Hematopoietic multipotent progenitor cell (in vitro differentiated cells): Measurements from ENCODE around the gene NCAPG2. TPM values are rescaled to one million over a fixed set of nuclear protein-coding genes. Genes with fewer than 3 reads are reported as not detected.

Source experiments
- DNase-seq, 3 donors: peaks; one replicate each; pipeline ENCODE4 v3.0.0-alpha.2; 2011 to 2015; ENCODE audit warnings: low read depth in 2 of 3, low spot score in 2 of 3
- total RNA-seq: library from RNA; depleted of rRNA; stranded (reverse); fragments of >200 nt; gene quantifications from one replicate; pipeline ENCODE4 v1.2.3, GENCODE V29; 2012

The NCAPG2 gene
- total RNA-seq, 1 donor = 6.7 TPM

DNA sequence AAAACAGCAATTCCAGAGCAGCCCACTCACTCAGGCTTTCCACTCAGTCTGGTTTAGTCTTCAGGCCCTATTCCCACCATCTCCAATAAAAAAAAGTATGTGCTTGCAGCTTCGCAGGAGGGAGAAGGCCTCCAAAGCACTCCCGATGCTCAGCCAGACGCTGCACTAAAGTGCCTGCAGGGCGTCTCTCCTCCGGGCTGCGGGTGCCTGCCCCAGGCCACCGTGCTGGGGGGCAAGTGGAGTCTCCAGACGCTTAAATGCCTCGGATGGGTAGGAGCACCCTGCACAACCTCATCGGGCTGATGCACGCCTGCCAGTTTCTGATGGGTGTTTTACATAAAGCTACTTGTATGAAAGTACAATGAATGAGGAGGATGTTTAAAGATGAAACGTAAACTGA, 31.3 kb upstream of the NCAPG2 start:
- DNase-seq = no peak

DNA sequence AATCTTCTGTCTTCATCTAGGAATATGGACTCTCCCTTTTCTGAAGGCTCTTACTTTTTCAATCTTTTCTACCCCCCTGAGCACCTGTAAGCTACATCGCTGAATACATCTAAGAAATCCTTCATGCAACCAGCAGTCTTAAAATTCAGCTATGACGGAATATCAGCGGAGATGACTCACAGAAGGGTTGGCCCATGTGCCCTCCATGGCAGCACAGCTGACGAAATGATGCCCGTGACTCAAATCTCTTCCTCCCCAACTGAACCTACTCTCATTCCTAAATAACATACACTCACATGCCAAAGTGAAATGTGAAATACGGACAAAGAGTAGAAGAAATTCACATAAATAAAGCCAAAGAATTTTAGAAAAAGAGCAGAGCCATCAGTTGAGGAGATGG, 30.3 kb upstream of the NCAPG2 start:
- DNase-seq = no peak

DNA sequence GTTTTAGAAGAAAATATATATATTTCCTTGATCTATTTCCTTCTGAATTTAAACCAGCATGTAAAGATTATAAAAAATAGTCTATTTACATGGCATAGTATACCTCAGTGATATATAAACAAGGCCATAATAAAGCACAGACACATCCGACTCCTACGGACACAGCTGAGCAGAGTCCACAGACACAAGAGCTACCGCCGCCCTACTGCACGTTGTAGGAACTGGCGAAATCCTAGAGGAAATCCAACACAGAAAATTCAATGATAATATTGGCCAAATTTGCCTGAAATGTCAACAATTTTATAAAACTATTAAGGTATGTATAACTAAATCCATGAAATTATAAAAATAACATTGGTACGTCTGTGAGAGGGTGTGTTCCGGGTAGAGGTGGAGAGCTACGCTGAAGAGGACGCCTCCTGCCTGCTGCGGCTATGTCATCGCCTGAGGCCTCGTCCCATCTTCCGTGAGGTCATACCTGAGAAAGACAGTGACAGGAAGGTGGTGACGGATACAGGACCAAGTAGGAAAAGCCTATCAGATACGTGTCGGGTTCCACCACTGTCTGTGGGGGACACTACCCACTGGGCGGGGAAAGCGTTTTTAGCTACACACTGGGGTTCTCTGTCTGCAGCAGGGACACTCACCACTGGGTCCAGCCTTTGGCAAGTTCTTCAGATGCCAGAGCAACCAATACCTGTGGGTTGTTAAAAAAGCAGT, 29.3 kb upstream of the NCAPG2 start:
- no peak for DNase-seq

DNA sequence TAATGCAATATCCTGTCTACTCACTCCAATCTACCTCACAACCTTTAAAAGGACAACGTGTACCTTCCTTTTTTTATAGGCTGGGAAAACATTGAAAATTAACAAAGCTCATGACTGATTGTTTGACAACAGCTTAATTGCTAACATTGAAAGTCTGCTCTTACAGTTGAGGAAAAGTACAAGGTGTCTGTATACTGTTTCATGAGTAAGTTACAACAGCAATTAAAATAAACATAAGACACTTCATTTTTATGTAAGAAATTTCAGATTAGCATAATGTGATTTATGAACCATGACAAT, 28.6 kb upstream of the NCAPG2 start:
- no peak for DNase-seq

DNA sequence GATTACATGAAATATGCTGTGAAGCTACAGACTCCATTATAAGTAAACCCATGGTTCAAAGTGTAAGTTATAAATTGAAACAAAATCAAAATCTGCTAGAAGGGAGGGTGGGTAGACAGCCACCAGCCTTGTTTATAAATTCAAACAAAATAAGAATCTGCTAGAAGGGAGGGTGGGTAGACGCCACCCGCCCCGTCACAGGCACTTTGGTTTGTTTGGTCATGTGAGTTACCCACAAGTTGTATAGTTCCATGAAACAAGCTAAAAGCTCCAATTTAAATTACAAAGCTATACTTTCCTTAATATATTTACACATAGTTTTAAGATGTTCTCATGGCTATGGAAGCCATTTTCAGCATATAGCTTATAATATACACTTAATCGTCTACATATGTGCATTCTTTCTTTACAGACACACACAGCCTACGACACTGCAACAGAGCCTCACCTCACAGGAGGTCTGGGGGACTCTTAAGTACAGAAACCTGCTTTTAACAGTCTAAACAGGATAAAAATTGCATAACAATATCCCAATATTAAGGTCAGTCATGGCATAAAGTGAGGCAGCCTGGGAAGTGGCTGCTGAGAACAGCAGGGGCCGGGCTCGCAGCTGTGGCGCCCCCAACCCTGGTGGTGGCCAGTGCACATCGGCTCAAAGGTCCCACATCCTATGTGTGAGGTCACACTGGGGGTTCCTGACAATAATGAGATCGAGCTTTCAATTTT, 28.1 kb upstream of the NCAPG2 start:
- no peak for DNase-seq

DNA sequence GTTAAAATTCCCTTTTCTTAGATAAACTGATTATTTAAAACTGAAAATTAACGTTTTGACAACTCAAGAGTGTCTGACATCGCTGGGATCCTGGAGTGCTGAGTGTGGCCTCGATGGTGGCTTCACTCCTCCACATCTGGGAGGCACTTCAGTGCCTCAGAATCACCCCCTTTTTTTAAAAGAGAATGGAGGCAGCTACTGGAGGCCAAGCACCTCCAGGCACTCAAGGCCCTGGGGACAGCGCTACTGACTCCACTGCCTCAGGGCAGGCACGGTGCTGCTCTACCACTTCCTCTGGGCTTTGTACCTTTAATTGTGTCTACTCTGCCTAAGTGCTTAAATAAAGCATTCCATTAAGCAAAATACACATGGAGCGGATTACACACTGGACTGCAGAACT, 27.2 kb upstream of the NCAPG2 start:
- no peak for DNase-seq

DNA sequence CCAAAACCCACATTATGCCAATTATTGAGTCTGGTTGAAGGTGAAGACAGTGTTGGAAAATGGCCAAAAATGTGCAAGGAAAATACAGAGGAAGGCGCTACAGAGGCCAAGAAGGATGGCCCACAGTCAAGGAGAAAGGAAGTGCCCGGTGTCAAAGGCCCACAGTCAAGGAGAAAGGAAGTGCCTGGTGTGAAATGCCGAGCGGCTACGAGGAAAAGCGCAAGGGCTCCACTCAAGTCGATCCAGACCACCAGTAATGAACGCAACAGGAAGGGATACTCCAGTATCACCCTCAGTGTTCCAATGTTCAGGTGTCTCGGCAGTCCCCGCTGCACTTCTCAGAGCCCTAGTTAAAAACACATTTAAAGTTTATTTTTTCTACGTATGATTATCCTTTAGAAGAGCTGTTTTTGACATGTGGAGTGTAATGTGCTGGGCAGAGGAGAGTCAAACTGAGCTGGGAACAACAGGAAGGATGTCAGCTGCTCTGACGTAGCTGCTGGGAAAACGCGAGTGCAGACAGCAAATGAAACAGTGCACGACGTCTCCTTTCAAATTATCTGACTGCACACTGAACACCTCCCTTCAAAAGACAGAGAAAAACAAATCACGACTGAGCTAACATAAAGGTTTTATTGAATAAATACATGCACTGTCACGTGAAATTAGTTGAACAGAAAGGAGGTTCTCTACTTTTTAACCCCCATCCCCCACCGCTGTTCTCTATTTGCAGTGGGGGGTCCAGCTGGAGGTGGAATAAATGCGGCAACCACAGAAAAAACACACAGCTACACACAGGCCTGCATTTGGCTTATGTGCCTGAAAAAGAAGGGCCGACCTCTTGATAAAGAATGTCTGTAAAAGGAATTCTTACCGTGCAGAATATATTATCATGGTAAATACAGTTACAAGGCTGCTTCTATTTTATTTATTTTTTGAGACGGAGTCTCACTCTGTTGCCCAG, 26.1 kb upstream of the NCAPG2 start:
- no peak for DNase-seq

DNA sequence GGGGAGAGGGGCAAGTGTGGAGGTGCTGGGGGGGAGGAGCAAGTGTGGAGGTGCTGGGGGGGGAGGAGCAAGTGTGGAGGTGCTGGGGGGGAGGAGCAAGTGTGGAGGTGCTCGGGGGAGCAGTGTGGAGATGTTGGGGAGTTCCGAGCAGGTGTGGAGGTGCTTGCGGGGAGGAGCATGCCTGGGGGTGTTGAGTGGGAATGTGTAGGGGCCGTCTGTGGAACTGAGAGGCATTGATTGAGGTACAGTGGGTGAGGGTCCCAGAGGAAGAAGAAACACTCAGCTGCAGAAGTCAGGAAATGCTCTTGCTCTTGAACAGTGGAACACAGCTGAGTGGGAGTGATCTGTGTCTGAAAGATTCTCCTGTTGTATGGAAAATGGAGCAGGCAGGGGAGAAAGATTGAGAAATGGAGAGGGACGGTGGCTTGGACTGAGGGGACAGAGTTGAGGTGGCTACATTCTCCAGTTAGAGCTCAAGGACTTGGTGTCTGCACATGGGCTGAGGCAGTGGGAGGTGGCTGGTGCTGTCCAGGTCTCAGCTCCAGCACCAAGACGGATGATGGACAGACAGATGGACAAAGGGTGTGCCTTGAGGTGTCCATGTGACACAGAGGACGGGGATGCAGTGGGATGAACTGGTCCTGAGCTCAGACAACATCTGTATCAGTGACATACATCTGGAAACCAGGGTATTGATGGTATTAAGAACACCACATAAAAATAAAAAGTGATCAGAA, 25.2 kb upstream of the NCAPG2 start:
- DNase-seq = no peak

DNA sequence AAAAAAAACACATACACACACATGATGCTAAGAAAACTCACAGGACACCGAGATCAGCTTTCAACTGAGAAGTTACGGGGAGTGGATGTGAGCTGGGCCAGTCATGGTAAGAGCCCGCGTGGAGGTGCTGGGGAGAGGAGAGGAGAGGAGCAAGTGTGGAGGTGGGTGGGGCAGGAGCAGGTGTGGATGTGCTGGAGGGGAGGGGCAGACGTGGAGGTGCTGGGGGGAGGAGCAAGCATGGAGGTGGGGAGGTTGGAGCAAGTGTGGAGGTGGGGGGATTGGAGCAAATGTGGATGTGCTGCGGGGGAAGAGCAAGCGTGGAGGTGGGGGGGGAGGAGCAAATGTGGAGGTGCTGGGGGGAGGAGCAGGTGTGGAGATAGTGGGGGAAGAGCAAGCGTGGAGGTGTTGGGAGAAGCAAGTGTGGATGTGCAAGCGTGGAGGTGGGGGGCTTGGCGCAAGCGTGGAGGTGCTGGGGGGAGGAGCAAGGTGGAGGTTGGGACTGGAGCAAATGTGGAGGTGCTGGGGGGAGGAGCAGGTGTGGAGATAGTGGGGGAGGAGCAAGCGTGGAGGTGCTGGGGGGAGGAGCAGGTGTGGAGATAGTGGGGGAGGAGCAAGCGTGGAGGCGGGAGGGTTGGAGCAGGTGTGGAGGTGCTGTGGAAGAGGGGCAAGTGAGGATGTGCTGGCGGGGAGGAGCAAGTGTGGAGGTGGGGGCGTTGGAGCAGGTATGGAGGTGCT, 24.5 kb upstream of the NCAPG2 start:
- DNase-seq = no peak

DNA sequence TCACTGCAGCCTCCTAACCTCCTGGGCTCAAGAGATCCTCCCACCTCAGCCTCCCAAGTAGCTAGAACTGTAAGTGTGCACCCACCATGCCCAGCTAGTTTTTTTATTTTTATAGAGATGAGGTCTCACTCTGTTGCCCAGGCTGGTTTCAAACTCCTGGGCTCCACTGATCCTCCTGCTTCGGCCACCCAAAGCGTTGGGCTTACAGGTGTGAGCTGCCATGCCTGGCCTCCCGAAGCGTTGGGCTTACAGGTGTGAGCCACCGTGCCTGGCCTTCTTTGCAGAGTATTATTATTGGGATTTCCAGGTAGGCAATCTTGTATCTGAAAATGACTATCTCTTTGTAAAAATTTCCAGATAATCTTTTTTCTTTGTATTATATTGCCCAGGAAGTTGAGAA, 23.1 kb upstream of the NCAPG2 start:
- DNase-seq = no peak

DNA sequence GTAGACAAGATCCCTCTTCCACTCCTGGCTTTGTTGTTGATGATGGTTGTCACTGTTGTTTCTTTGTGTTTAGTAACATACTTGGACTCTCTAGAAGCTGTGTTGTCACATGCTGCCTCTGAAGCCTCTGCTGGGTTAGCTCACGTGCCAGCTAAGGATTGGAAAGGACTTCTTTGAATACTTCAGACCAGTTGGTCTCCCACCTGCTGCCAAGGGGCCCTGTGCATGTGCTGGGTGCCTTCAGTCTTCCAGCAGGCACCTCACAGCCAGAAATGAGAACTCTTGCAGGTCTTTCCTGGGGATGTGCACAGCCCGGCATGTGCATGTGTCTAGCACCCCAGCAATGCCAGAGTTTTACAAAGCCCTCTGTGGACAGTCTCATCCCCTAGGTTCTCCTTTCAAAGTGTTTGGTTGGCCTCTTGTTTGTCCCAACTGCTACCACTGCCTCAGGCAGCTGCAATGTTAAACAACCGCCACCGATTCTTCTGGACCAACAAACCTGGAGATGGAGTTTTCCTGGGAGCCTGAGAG, 21.7 kb upstream of the NCAPG2 start:
- no peak for DNase-seq

DNA sequence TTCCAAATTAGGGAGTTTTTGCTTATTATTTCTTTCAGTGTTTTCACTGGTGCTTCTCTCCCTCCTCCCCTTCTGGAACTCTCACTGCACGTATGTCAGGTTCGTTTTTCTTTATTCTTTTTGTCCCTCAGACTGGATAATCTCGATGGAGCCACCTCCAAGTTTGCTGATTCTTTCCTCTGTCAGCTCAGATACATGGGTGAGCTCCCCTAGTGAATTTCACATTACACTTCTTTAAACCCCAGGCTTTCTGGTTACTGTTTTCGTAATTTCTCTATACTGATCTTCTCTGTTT, 20.8 kb upstream of the NCAPG2 start:
- DNase-seq = no peak

DNA sequence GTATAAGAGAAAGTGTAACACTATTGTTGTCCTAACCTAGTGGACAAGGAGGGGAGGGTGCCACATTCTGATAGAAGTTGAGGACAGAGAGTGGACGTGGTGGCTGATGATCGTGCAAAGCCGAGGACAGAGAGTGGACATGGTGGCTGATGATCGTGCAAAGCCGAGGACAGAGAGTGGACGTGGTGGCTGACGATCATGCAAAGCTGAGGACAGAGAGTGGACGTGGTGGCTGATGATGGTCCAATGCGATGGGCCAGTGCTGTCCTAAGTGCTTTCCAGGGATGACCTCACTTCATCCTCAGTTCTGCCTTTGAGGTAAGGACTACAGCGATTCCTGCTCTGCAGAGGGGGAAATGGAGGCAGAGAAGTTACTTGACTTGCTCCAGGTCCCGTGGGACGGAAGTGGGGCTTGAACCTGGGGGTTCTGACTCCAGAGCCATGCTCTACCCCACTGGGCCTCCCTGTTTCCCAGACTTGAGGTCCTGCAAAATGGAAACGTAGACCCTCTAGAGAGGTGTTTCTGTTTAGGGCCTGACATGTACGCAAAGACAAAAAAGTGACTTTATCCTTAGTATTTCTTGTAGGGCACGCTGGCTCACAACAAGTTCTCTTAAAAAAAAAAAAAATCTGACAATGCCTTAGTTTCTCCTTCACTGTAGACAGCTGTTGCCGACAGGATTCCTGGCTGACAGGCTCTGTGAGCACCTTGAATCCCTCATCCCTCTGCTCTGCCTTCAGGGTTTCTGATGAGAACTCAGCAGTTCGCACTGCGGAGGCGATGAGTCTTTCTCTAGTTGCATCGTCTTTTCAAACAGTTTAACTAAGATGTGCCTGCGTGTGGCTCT, 20.3 kb upstream of the NCAPG2 start:
- no peak for DNase-seq

DNA sequence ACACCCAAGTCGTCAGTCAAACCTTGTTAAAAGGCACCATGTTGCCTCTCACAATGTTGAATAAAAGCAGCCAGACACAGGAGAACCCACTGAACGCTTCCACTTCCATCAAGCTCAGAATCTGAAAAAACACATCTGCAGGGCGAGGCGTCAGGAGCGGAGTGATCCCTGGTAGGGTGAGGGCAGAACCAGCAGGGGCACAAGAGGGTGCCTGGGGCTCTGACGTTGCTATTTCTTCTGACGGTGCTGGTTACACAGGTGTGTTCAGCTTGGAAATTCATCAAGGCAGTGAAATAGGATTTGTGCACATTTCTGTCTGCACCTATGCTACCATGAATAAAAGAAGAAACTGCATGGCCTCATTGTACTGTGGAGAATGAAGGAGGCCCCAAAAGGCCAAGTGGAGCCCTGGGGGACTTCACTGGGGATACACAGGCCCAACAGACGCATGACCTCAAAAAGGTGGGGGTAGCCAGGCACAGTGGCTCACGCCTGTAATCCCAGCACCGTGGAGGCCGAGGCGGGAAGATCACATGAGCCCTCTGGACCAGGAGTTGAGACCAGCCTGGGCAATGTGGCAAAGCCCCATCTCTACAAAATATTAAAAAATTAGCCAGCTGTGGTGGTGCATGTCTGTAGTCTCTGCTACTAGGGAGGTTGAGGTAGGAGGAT, 19.2 kb upstream of the NCAPG2 start:
- DNase-seq = no peak

DNA sequence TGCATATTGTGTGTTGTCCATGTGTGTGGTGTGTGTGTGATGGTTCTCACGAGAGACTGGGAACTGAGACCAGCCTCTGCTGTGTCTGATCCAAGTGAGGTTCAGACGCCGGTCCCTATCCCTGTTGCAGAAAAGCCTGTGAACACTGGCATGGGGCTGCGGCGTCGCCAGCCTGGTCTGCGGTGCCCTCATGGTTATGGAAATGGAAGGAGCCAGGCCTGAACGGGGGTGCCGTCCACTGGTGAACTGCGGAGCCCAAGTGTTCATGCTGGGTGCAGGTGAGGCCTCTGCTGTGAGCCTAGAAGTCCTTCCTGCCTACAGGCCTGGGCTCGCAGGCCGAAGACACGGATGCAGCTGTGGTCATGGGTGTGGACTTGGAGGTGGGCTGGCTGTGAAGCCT, 18.7 kb upstream of the NCAPG2 start:
- DNase-seq = no peak

DNA sequence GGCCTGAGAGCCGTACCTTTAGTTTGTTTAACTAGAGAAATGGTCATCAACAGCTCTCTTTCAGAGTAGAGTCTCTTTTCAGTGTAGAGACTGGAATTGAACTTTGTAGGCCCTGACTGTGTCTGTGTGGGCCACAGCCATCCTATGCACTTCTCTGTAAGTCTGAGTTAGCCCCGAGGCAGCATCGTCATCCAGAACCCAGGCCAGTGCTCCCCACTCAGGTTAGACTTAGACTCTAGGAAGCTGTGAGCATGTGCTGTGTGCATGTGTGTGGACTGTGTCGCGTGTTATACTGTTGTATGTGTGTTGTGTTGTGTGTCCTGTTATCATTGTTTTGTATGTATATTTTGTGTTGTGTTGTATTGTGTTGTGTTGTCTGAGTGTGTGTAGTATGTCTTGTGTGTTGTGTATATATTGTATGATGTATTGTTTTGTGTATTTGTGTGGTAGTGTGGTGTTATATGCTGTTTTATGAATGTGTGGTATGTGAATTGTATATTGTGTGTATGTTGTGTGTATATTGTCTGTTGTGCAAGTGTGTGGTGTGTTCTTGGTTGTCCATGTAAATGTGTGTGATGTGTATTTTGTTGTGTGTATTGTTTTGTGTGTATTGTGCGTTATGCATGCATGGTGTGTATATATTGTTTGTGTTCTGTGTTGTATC, 18.1 kb upstream of the NCAPG2 start:
- DNase-seq = no peak

DNA sequence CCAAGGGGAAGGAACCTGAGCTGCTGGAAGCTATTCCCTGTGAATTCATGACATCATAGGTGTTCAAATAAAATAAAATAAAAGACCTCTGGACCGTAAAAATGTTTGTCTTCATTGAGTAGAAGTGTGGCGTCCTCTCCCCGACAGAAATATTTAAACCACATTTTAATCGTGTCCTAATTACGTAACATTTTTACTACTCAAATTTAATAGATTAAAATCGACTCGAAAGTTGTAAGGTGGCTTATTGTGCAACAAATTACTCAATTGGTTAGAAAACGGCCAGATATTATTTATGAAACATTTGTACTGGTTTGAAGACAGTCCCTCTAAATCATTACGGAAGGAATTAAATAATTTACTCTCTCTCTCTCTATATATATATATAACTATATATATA, 15.5 kb upstream of the NCAPG2 start:
- DNase-seq = no peak

DNA sequence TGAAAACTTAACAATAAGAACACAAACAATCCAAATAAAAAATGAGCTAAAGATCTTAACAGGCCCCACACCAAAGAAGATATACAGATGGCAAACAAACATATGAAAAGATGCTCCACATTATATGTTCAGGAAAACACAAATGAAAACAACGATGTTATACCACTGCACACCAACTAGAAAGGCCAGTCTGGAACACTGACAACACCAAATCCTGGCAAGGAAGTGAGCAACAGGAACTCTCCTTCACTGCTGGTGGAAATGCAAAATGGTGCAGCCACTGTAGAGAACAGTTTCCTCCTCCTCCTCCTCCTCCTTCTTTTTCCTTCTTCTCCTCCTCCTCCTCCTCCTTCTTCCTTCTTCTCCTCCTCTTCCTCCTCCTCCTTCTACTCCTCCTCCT, 12.2 kb upstream of the NCAPG2 start:
- DNase-seq = no peak
